Measurements from ENCODE around the gene ZNF362. TPM values are rescaled to one million over a fixed set of nuclear protein-coding genes. Genes with fewer than 3 reads are reported as not detected.

The ZNF362 gene
- total RNA-seq (2014; rRNA removed) (10.8 and 17.0 TPM in 2 replicates), Bru-seq, nascent RNA (percentile 71 among the genes with signal in this experiment), BruChase-seq, experiment 1, labeled RNA remaining after a 6-hour chase (percentile 71 among the genes with signal in this experiment), BruChase-seq, experiment 2, labeled RNA remaining after a 2-hour chase (percentile 70 among the genes with signal in this experiment)
- long read RNA-seq, partial matches to known transcripts, result 26 of 37 reads
- long read RNA-seq, other reads (novel, unspliced or antisense), result 9 of 37 reads

DNA sequence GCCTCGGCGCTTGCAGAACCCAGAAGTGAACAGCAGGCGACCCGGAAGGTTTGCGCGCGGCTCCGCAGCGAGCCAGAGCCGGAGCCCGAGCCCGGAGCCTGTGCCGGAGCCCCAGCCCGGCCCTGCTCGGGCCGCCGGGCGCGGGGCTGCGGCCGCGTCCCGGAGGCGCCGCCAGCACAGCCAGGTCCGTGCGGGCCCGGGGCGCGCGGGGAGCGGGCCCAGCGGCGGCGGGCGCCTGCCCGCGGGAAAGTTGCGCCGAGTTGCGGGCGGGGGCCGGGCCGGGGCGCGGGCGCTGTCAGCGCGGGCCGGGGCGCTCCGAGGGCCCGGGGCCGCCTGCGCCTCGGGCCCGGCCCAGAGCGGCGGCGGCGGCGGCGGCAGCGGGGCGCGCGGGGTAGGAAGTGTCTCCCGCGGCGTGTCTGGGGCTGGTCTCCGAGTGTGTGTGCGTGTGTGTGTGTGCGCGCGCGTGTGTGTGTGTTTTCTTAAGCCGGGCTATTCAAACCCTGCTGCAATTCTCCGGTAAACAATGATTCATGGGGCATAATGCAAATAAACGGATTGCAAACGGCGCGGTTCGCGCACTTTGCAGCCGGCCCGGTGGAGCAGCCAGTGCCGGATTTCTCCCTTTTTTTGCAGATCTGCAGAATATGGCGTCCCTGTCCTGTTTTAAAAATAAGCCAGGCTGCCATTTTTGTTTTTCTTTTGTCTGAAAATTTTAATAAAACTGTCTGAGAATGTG is at the start of gene ZNF362:
Gene ZNF362, plus strand, starts transcription at position 22 of the 736 bp plus-strand sequence. CDS start 14,083 bp downstream, outside the sequence.
- ATAC-seq, result peak; percentile 59
- CTCF ChIA-PET, result interaction anchor here (0.6 kb wide), 2 partner anchors 130 to 378 kb away, joined by 3 to 4 read pairs; no protein-coding TSS in a partner anchor
- TSS peak; percentile 77 for BruUV-seq (replicated peaks)

GRCh38 chr1:33211972-33212371 is 44.3 kb upstream of the ZNF362 start:
- no peaks in the 10 kb centered on the region for H4K20me1 ChIP-seq (ENCODE audit: low read length)
- intact Hi-C loops (cut with micrococcal nuclease), result no loop called here
- H3K9me3 ChIP-seq (ENCODE audit: low read length), result no peaks in the 10 kb centered on the region
- H3K27ac ChIP-seq (ENCODE audit: low read length), result no peak overlapping the region
- H3K4me3 ChIP-seq (ENCODE audit: low read length), result no peak overlapping the region
- no peaks in the 10 kb centered on the region for H3K9me2 ChIP-seq (replicated peaks; ENCODE audit: low read length)
- H2AFZ ChIP-seq (ENCODE audit: low read length), result no peak overlapping the region
- no peaks in the 10 kb centered on the region for H3F3A ChIP-seq (ENCODE audit: low read length, unreplicated experiment)
- no peak overlapping the region for H3K9ac ChIP-seq (ENCODE audit: low read length)
- H3K79me2 ChIP-seq (ENCODE audit: low read length), result no peaks in the 10 kb centered on the region
- H3K27me3 ChIP-seq (ENCODE audit: low read length), result peaks cover 7% of the 10 kb centered on the region; the same call in 1 of the 2 replicates
- ChIA-PET CTCF (no interaction called here), POLR2A (ENCODE audit: unreplicated experiment) (no interaction called here)
- no peak overlapping the region for H3K4me2 ChIP-seq (ENCODE audit: low read length)
- no peak for TF ChIP-seq CTCF (conservative IDR thresholded peaks at IDR 0.05; ENCODE audit: low read depth, low read length)
- no peak for TF ChIP-seq EZH2phosphoT487 (IDR thresholded peaks at IDR 0.05; ENCODE audit: borderline replicate concordance, low read length)
- no peak for TF ChIP-seq EZH2 (IDR thresholded peaks at IDR 0.05; ENCODE audit: low read length, unreplicated experiment)
- no peak for ATAC-seq
- DNase-seq, result no peak
- H3K36me3 ChIP-seq (ENCODE audit: low read depth, low read length), result no peaks in the 10 kb centered on the region
- no peaks in the 10 kb centered on the region for H3K4me1 ChIP-seq (ENCODE audit: insufficient read depth, low read length)
- no TSS peak for BruUV-seq (replicated peaks)

More for the DNA sequence above, at the start of gene ZNF362:
- H3K9me2 ChIP-seq (replicated peaks; ENCODE audit: low read length), result no peaks in the 10 kb centered on the region
- H3K4me1 ChIP-seq (ENCODE audit: insufficient read depth, low read length), result peaks cover 13% of the 10 kb centered on the region; the same call in 1 of the 2 replicates
- H3F3A ChIP-seq (ENCODE audit: low read length, unreplicated experiment), result no peaks in the 10 kb centered on the region
- POLR2A ChIA-PET (ENCODE audit: unreplicated experiment), result interaction anchor here (0.6 kb wide), 1 partner anchor 65 kb away, joined by 11 read pairs; no protein-coding TSS in a partner anchor
- peak; percentile 87 for DNase-seq
- TF ChIP-seq CTCF (conservative IDR thresholded peaks at IDR 0.05; ENCODE audit: low read depth, low read length) (no peak), EZH2 (IDR thresholded peaks at IDR 0.05; ENCODE audit: low read length, unreplicated experiment) (no peak), EZH2phosphoT487 (IDR thresholded peaks at IDR 0.05; ENCODE audit: borderline replicate concordance, low read length) (peak; percentile 34; the same call in 1 of the 2 replicates)
- H2AFZ ChIP-seq (ENCODE audit: low read length), result peak within 1 kb of the TSS; percentile 88
- peak within 1 kb of the TSS; percentile 89 for H3K4me3 ChIP-seq (ENCODE audit: low read length)
- H4K20me1 ChIP-seq (ENCODE audit: low read length), result no peaks in the 10 kb centered on the region
- H3K9me3 ChIP-seq (ENCODE audit: low read length), result no peaks in the 10 kb centered on the region
- H3K79me2 ChIP-seq (ENCODE audit: low read length), result peaks cover 43% of the 10 kb centered on the region
- no peaks in the 10 kb centered on the region for H3K36me3 ChIP-seq (ENCODE audit: low read depth, low read length)
- H3K4me2 ChIP-seq (ENCODE audit: low read length), result peak within 1 kb of the TSS; percentile 97
- intact Hi-C loops (cut with micrococcal nuclease), result loop anchor here (5.0 kb wide), 3 partner anchors 39 to 176 kb away; partner anchors contain the start of gene PHC2
- peak within 1 kb of the TSS; percentile 88 for H3K27ac ChIP-seq (ENCODE audit: low read length)
- H3K9ac ChIP-seq (ENCODE audit: low read length), result peak within 1 kb of the TSS; percentile 94
- no peaks in the 10 kb centered on the region for H3K27me3 ChIP-seq (ENCODE audit: low read length)
